Hepatocyte (in vitro differentiated cells): Measurements from ENCODE around the gene TEPSIN. TPM values are rescaled to one million over a fixed set of nuclear protein-coding genes. Genes with fewer than 3 reads are reported as not detected.
A peak's percentile ranks its signal among the peaks of the same experiment; 100 is the strongest.

Experiments
- DNase-seq: peaks from one replicate; pipeline ENCODE4 v3.0.0-alpha.2; 2016; ENCODE audit warnings: low spot score
- H2AFZ ChIP-seq: fragments of 200-600 bp; sonication (generic); 2 replicates; pipeline ENCODE4 v1.6.0; 2016; ENCODE audit warnings: antibody characterized with exemption, mild to moderate bottlenecking
- H3K27ac ChIP-seq: fragments of 200-600 bp; sonication (generic); 2 replicates; pipeline ENCODE4 v1.5.1; 2016; ENCODE audit warnings: mild to moderate bottlenecking
- H3K27me3 ChIP-seq: fragments of 200-600 bp; sonication (generic); 2 replicates; pipeline ENCODE4 v1.6.1; 2016
- H3K36me3 ChIP-seq: fragments of 200-600 bp; sonication (generic); replicated peaks from 2 replicates; pipeline ENCODE4 v1.5.1; 2016; ENCODE audit warnings: low read depth; ENCODE audit not compliant: insufficient read depth
- H3K4me1 ChIP-seq: fragments of 200-600 bp; sonication (generic); 2 replicates; pipeline ENCODE4 v1.5.1; 2016; ENCODE audit warnings: mild to moderate bottlenecking, moderate library complexity; ENCODE audit not compliant: insufficient read depth
- H3K4me2 ChIP-seq: fragments of 200-600 bp; sonication (generic); 2 replicates; pipeline ENCODE4 v1.6.0; 2016
- H3K4me3 ChIP-seq: fragments of 200-600 bp; sonication (generic); 2 replicates; pipeline ENCODE4 v1.5.1; 2016; ENCODE audit warnings: mild to moderate bottlenecking
- H3K79me2 ChIP-seq: fragments of 200-600 bp; sonication (generic); 2 replicates; pipeline ENCODE4 v1.6.0; 2017; ENCODE audit warnings: mild to moderate bottlenecking
- H3K9me2 ChIP-seq: fragments of 200-600 bp; sonication (generic); replicated peaks from 2 replicates; pipeline ENCODE4 v1.6.0; 2017; ENCODE audit warnings: mild to moderate bottlenecking; ENCODE audit not compliant: insufficient read depth
- H3K9me3 ChIP-seq: fragments of 200-600 bp; sonication (generic); 2 replicates; pipeline ENCODE4 v1.5.1; 2016; ENCODE audit warnings: low read depth, mild to moderate bottlenecking
- H4K20me1 ChIP-seq: fragments of 200-600 bp; sonication (generic); 2 replicates; pipeline ENCODE4 v1.6.0; 2016; ENCODE audit warnings: mild to moderate bottlenecking; ENCODE audit not compliant: insufficient read depth, poor library complexity, severe bottlenecking
- EZH2 ChIP-seq: fragments of 200-600 bp; sonication (generic); IDR thresholded peaks from 2 replicates; pipeline ENCODE4 v1.6.1; 2016; ENCODE audit warnings: antibody characterized with exemption, mild to moderate bottlenecking, borderline replicate concordance
- EZH2phosphoT487 ChIP-seq: fragments of 200-600 bp; sonication (generic); IDR thresholded peaks from one replicate; pipeline ENCODE4 v1.6.1; 2018; ENCODE audit warnings: antibody characterized with exemption, mild to moderate bottlenecking, low read depth, moderate library complexity; ENCODE audit not compliant: unreplicated experiment, severe bottlenecking
- WGBS: methylation state at CpG from one replicate; pipeline ENCODE4 v1.1.6; 2016; ENCODE audit warnings: low lambda C conversion rate; ENCODE audit errors: missing lambda C conversion rate; 5-methylcytosine and 5-hydroxymethylcytosine counted together
- polyA plus RNA-seq: library from polyadenylated mRNA; unstranded; fragments of >200 nt; fragmentation: Nextera tagmentation; extraction: Ambion mirVana; gene quantifications from 2 replicates; pipeline ENCODE4 v1.2.1, GENCODE V29; 2016
- total RNA-seq: library from RNA; depleted of rRNA; stranded (reverse); fragments of >200 nt; gene quantifications from 2 replicates; pipeline ENCODE4 v1.2.3, GENCODE V29; 2014
- TF ChIP-seq, protein P1 (sequence below): fragments of 200-600 bp; sonication (generic); IDR thresholded peaks from 2 replicates; pipeline ENCODE4 v1.5.1; 2016; ENCODE audit warnings: antibody characterized with exemption, mild to moderate bottlenecking; ENCODE audit not compliant: poor library complexity

TEPSIN gene
- total and polyA plus RNA-seq, 2 experiments from 2014 or later, result 34.1 to 44.3 TPM

DNA sequence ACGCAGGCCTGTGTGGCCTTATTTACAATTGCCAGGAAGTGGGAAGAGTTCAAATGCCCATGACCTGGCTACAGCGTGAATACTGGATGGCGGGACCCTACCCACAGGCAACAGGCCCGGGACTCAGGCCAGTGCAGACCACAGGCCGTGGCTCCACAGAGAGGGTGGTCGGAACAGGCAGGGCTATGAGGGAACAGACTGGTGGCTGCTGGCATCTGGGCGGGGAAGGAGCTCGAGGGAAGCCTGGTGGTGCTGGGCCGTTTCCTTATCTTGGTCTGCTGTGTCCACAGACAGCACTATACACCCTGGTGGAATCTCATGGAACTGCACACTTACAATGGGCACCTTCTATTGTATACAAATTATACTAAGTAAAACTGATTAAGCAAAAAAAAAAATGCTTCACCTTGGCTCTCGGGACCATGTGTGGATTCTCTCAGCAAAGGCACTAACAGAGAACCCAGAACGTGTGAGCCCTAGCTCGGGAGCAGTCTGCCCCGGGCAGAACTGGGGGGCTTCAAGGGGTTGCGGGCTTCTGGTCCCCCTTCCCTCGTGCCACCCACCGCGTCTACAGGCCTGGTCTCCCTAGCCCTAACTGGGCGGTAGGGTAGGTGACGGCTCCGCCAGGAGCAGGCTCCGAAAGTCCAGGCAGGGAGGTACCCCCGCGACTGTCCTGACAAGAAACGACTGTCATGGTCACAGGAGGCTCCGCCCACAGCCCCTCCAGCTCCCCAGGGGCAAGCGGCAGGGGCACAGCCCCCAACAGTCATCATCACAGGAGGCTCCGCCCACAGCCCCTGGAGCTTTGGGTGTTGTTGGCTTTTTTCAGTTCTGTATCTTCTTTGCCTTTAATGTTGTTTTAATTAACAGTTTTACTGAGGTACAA is 37.9 kb downstream of the TEPSIN start:
- Histone ChIP-seq H4K20me1 (no peaks in the 10 kb centered on the region), H3K36me3 (no peaks in the 10 kb centered on the region), H3K4me3 (no peak overlapping the region), H2AFZ (no peak overlapping the region), H3K4me2 (no peak overlapping the region), H3K4me1 (no peaks in the 10 kb centered on the region), H3K9me2 (no peaks in the 10 kb centered on the region), H3K79me2 (no peaks in the 10 kb centered on the region), H3K27ac (no peak overlapping the region), H3K27me3 (no peaks in the 10 kb centered on the region), H3K9me3 (no peaks in the 10 kb centered on the region)
- 79% methylated on average over 27 of the region's 27 CpGs for WGBS
- no peak for TF ChIP-seq EZH2
- TF ChIP-seq, protein P1, sequence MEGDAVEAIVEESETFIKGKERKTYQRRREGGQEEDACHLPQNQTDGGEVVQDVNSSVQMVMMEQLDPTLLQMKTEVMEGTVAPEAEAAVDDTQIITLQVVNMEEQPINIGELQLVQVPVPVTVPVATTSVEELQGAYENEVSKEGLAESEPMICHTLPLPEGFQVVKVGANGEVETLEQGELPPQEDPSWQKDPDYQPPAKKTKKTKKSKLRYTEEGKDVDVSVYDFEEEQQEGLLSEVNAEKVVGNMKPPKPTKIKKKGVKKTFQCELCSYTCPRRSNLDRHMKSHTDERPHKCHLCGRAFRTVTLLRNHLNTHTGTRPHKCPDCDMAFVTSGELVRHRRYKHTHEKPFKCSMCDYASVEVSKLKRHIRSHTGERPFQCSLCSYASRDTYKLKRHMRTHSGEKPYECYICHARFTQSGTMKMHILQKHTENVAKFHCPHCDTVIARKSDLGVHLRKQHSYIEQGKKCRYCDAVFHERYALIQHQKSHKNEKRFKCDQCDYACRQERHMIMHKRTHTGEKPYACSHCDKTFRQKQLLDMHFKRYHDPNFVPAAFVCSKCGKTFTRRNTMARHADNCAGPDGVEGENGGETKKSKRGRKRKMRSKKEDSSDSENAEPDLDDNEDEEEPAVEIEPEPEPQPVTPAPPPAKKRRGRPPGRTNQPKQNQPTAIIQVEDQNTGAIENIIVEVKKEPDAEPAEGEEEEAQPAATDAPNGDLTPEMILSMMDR, result peak; percentile 58
- TF ChIP-seq EZH2phosphoT487, result no peak
- DNase-seq, result peak; percentile 87

DNA sequence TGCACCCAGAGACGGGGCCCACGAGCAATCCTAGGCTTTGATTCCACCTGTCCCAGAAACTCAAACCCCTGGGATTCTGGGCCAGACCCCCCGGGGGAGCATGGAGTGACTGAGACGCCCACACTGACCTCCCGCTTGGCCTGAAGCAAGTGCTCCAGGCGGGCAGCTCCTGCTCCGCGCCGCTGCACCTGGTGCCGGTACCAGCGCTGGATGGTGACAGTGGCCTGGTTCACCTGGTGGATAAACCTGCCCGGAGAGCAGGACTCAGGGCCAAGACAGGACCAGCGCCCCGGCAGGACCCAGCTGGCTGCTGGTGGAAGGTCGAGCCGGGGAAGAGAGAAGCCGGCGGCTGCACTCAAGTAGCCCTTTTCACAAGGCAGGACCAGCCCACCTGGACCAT is 38.7 kb downstream of the TEPSIN start:
- Histone ChIP-seq H3K36me3 (no peaks in the 10 kb centered on the region), H3K4me1 (no peaks in the 10 kb centered on the region), H3K4me3 (no peak overlapping the region), H3K27me3 (no peaks in the 10 kb centered on the region), H3K4me2 (no peak overlapping the region), H3K9me2 (no peaks in the 10 kb centered on the region), H2AFZ (no peak overlapping the region), H3K9me3 (no peaks in the 10 kb centered on the region), H3K79me2 (no peaks in the 10 kb centered on the region), H4K20me1 (no peaks in the 10 kb centered on the region), H3K27ac (no peak overlapping the region)
- TF ChIP-seq, protein P1, result no peak
- no peak for TF ChIP-seq EZH2
- no peak for TF ChIP-seq EZH2phosphoT487
- DNase-seq, result no peak
- WGBS, result 97% methylated on average over 18 of the region's 18 CpGs

DNA sequence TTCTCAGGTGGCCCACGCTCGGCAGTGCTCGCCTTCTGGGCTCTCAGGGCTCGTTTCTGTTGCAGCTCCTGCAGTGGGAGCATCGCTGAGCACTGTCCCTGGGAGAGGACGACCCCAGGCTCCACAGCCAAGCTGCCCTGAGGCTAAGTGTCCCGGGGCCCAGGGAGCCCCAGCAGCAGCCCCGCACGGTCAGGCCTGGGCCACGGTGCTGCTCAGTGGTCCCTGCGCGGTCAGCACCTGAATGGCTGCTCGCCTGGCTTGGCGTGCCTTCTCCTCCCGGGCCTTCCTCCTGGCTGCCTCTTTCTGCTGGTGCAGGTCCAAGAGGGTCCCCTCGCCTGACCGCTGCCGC is 39.4 kb downstream of the TEPSIN start:
- no peaks in the 10 kb centered on the region for H3K9me2 ChIP-seq
- H3K27me3 ChIP-seq, result no peaks in the 10 kb centered on the region
- no peaks in the 10 kb centered on the region for H3K9me3 ChIP-seq
- no peak overlapping the region for H2AFZ ChIP-seq
- 97% methylated on average over 14 of the region's 18 CpGs for WGBS
- H3K79me2 ChIP-seq, result no peaks in the 10 kb centered on the region
- no peak for DNase-seq
- TF ChIP-seq EZH2 (no peak), EZH2phosphoT487 (no peak)
- TF ChIP-seq, protein P1, result no peak
- H3K4me2 ChIP-seq, result no peak overlapping the region
- no peak overlapping the region for H3K4me3 ChIP-seq
- no peak overlapping the region for H3K27ac ChIP-seq
- no peaks in the 10 kb centered on the region for H4K20me1 ChIP-seq
- no peaks in the 10 kb centered on the region for H3K4me1 ChIP-seq
- no peaks in the 10 kb centered on the region for H3K36me3 ChIP-seq
